Hematopoietic multipotent progenitor cell treated with erythropoietin and hydrocortisone succinate and interleukin-3 and kit ligand, for 15 days (in vitro differentiated cells): ENCODE measurements around the gene BBX.

Experiments
- DNase-seq: peaks from one replicate; pipeline ENCODE4 v3.0.0-alpha.2; 2015; ENCODE audit warnings: low spot score

The BBX gene

GRCh38 chr3:107599772-107600145 lies 77.0 kb downstream of the BBX start:
- no peak for DNase-seq

- DNase-seq: no peak
These were observed 78.0 kb downstream of the BBX start for GRCh38 chr3:107600780-107601179.

GRCh38 chr3:107604057-107604822 lies 81.5 kb downstream of the BBX start:
- DNase-seq: no peak

- DNase-seq: no peak
These were observed 89.2 kb downstream of the BBX start for GRCh38 chr3:107611775-107612469.

- no peak for DNase-seq
These were observed 89.9 kb downstream of the BBX start for GRCh38 chr3:107612664-107613084.

GRCh38 chr3:107619549-107619948 lies 96.8 kb downstream of the BBX start:
- no peak for DNase-seq

GRCh38 chr3:107620534-107620933 lies 97.8 kb downstream of the BBX start:
- no peak for DNase-seq

- DNase-seq: no peak
These were observed 98.7 kb downstream of the BBX start for GRCh38 chr3:107621465-107621864.

GRCh38 chr3:107627962-107628542 lies 105.3 kb downstream of the BBX start:
- DNase-seq: no peak

GRCh38 chr3:107629566-107629965 lies 106.8 kb downstream of the BBX start:
- DNase-seq: no peak

GRCh38 chr3:107630779-107631178 lies 108.0 kb downstream of the BBX start:
- no peak for DNase-seq

- no peak for DNase-seq
These were observed 109.8 kb downstream of the BBX start for GRCh38 chr3:107632576-107632975.

GRCh38 chr3:107633327-107634098 lies 110.8 kb downstream of the BBX start:
- no peak for DNase-seq

GRCh38 chr3:107634099-107634489 lies 111.3 kb downstream of the BBX start:
- no peak for DNase-seq

- no peak for DNase-seq
These were observed 114.8 kb downstream of the BBX start for GRCh38 chr3:107637416-107638183.

- DNase-seq: no peak
These were observed 119.0 kb downstream of the BBX start for GRCh38 chr3:107641572-107642307.

GRCh38 chr3:107643038-107643883 lies 120.5 kb downstream of the BBX start:
- no peak for DNase-seq

GRCh38 chr3:107644631-107645030 lies 121.9 kb downstream of the BBX start:
- no peak for DNase-seq

GRCh38 chr3:107650788-107651187 lies 128.0 kb downstream of the BBX start:
- no peak for DNase-seq

- DNase-seq: no peak
These were observed 129.0 kb downstream of the BBX start for GRCh38 chr3:107651782-107652181.
